NCI-H2029 (cell line): ENCODE measurements around the gene TMEM236.
"Not testable (repeated sequence)": the region's sequence is repeated elsewhere in the genome, so short reads cannot be mapped to it uniquely, and the experiment has no call there.

Source experiments
- DNase-seq: peaks from one replicate; lab custom pipeline; 2025; lab: John Stamatoyannopoulos, UW

TMEM236 gene

GRCh38 chr10:17751781-17752445 is at the start of gene TMEM236:
Gene TMEM236, plus strand, starts transcription at chr10:17752201. Its CDS starts 95 bp downstream, at chr10:17752296.
- no peak for DNase-seq

GRCh38 chr10:17703706-17704105 is 48.3 kb upstream of the TMEM236 start:
- DNase-seq = no peak

GRCh38 chr10:17708821-17709220 is 43.2 kb upstream of the TMEM236 start:
- DNase-seq = no peak

GRCh38 chr10:17709492-17709891 is 42.5 kb upstream of the TMEM236 start:
- DNase-seq = no peak

GRCh38 chr10:17710181-17710580 is 41.8 kb upstream of the TMEM236 start:
- no peak for DNase-seq

- DNase-seq = no peak
Observed at GRCh38 chr10:17712053-17712452, 39.9 kb upstream of the TMEM236 start.

- no peak for DNase-seq
Observed at GRCh38 chr10:17712717-17713471, 39.1 kb upstream of the TMEM236 start.

- DNase-seq = no peak
Observed at GRCh38 chr10:17713758-17714157, 38.2 kb upstream of the TMEM236 start.

GRCh38 chr10:17716161-17716560 is 35.8 kb upstream of the TMEM236 start:
- no peak for DNase-seq

GRCh38 chr10:17722317-17723014 is 29.5 kb upstream of the TMEM236 start:
- DNase-seq = not testable (repeated sequence)

- DNase-seq = no peak
Observed at GRCh38 chr10:17725703-17726102, 26.3 kb upstream of the TMEM236 start.

GRCh38 chr10:17729630-17730029 is 22.4 kb upstream of the TMEM236 start:
- no peak for DNase-seq

- no peak for DNase-seq
Observed at GRCh38 chr10:17730667-17731066, 21.3 kb upstream of the TMEM236 start.

- DNase-seq = no peak
Observed at GRCh38 chr10:17731331-17732020, 20.5 kb upstream of the TMEM236 start.

- no peak for DNase-seq
Observed at GRCh38 chr10:17733620-17734019, 18.4 kb upstream of the TMEM236 start.

GRCh38 chr10:17734432-17735080 is 17.4 kb upstream of the TMEM236 start:
- no peak for DNase-seq

- no peak for DNase-seq
Observed at GRCh38 chr10:17735166-17735941, 16.6 kb upstream of the TMEM236 start.

GRCh38 chr10:17736223-17736622 is 15.8 kb upstream of the TMEM236 start:
- DNase-seq = no peak

GRCh38 chr10:17737027-17737965 is 14.7 kb upstream of the TMEM236 start:
- no peak for DNase-seq

- DNase-seq = no peak
Observed at GRCh38 chr10:17740668-17741067, 11.3 kb upstream of the TMEM236 start.
